Heart right ventricle (tissue), 16 donors: ENCODE results near the gene SPACA6. TPM values are rescaled to one million over a fixed set of nuclear protein-coding genes. Genes with fewer than 3 reads are reported as not detected.

ENCODE experiments used
- ATAC-seq, 8 donors: fragments of 200-7000 bp; cut with Tn5 transposase; one replicate each; pipeline ENCODE4 v1.9.1; 2020; ENCODE audit warnings: mild to moderate bottlenecking in 8 of 8, moderate library complexity in 8 of 8, moderate number of reproducible peaks in 1 of 8
- DNase-seq, 2 donors: peaks; one replicate each; pipeline ENCODE4 v3.0.0-alpha.2; 2020
- H3K27ac ChIP-seq, 10 donors: fragments of 200-600 bp; sonication (generic) in 2 of 10; one replicate each; pipeline versions ENCODE4 v1.5.0 to v1.8.0; 2020 to 2022; ENCODE audit warnings: mild to moderate bottlenecking in 3 of 10
- H3K27me3 ChIP-seq, 7 donors: fragments of 200-600 bp; one replicate each; pipeline ENCODE4 v1.8.0; 2021 to 2022; ENCODE audit warnings: mild to moderate bottlenecking in 2 of 7
- H3K36me3 ChIP-seq, 9 donors: fragments of 200-600 bp; sonication (generic) in 1 of 9; one replicate each; pipeline versions ENCODE4 v1.5.0 to v1.8.0; 2020 to 2022; ENCODE audit warnings: mild to moderate bottlenecking in 2 of 9
- H3K4me1 ChIP-seq, 9 donors: fragments of 200-600 bp; sonication (generic) in 1 of 9; one replicate each; pipeline versions ENCODE4 v1.5.0 to v1.8.0; 2020 to 2022; ENCODE audit warnings: mild to moderate bottlenecking in 4 of 9
- H3K4me3 ChIP-seq, 10 donors: fragments of 200-600 bp; sonication (generic) in 2 of 10; one replicate each; pipeline versions ENCODE4 v1.5.0 to v1.8.0; 2020 to 2022; ENCODE audit warnings: mild to moderate bottlenecking in 7 of 10, moderate library complexity in 2 of 10
- H3K9me3 ChIP-seq, 11 donors: fragments of 200-600 bp in 10 of 11; sonication (generic) in 2 of 11; one replicate each; pipeline versions ENCODE4 v1.5.0 to v1.8.0; 2013 to 2022; ENCODE audit warnings: mild to moderate bottlenecking in 2 of 11, control low read depth in 1 of 11, moderate library complexity in 1 of 11
- WGBS, 2 donors: extraction: QIAGEN DNeasy Blood & Tissue Kit; methylation state at CpG; one replicate each; pipeline ENCODE4 v1.1.7; 2013; ENCODE audit warnings: inconsistent platforms in 1 of 2; 5-methylcytosine and 5-hydroxymethylcytosine counted together
- intact Hi-C, 10 donors: fragments of 100-400 bp; cut with DNase I; formaldehyde crosslinking; loops; one replicate each; pipeline versions ENCODE4 v1.11.1 to v1.14.2; 2022
- polyA plus RNA-seq, 2 donors: library from polyadenylated mRNA; stranded (reverse); fragments of 200-250 nt; gene quantifications; one replicate each; pipeline ENCODE4 v1.2.3, GENCODE V29; 2013
- total RNA-seq, 10 donors: library from RNA; stranded (reverse); fragmentation: NEBNext Ultra II Directional in 3 of 10; extraction: Animal tissue kit (Norgen Biotek cat#: 25700) in 3 of 10; gene quantifications; one replicate each; pipeline versions ENCODE4 v1.2.1 to v1.2.4, GENCODE V29; 2021 to 2023
- TF ChIP-seq, protein P1 (sequence below), 9 donors: fragments of 200-600 bp; sonication (generic) in 2 of 9; IDR thresholded peaks; one replicate each; pipeline versions ENCODE4 v1.5.0 to v1.8.0; 2021 to 2022; ENCODE audit warnings: antibody characterized with exemption in 9 of 9, mild to moderate bottlenecking in 5 of 9, moderate library complexity in 1 of 9
- donor health status: Arrhythmogenic right ventricular cardiomyopathy.
- donor health status: ischemic (EF 13 %, LVEDD 7.1; RV severe dilation, severe dysfunction).
- donor health status: healthy with polysubstance abuse.
- donor health status: DM: no; HTN: yes; CAD: no.
- donor health status: DM: no; HTN: no; CAD: no.
- donor health status: ischemic (EF 25% LVEDD 6.9; RV normal size, moderate dysfunction).
- donor health status: ischemic (EF 25% LVEDD 5.7; RV mildly dilated, moderate dysfunction).
- donor health status: healthy.
- donor health status: DM: yes; HTN: yes; CAD: no.
- donor health status: Ischemic cardiomyopathy.
- donor health status: ischemic (EF 35%, LVEDD 5.7; RV mildly dilated, moderate dysfunction).
- donor health status: nonischemic (EF 11% LVEDD 7.7; RV severe dilation, severe dysfunction).
- donor health status: DM: yes; HTN: yes; CAD: no.
- donor health status: PGD.
- donor health status: ischemic (EF 29% LVEDD 5.4; RV normal size, mild dysfunction).
- donor health status: nonischemic (EF 23%, LVEDD 6.1; RV moderate dilation, normal function).

The SPACA6 gene
- total and polyA plus RNA-seq, 12 donors: 6.4 to 45.1 (median 10.1) TPM

DNA sequence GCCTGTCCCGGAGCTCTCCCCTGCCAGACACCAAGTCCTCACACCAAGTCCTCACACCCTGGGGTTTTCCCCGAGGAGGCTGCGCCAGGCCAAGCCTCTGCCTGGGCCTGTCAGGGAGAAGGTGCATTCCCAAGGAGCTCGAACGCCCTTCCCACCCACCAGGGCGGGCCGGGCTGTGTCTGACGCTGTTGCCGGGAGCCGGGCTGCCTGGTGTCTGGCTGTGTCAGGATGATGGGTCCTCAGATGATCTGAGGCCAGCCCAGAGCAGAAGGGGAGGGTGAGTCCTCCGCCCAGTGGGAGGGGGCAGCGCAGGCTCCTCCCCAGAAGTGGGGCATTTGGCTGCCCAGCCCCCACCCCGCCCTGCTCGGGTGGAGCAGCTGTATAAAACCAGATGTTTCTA is 32.9 kb downstream of the SPACA6 start:
- peak; percentile 34 to 81 (median 64) for ATAC-seq
- peaks cover 0 to 4% (median 0%) of the 10 kb centered on the region in 9 donors for H3K4me1 ChIP-seq
- H3K9me3 ChIP-seq: no peaks in the 10 kb centered on the region
- no peak overlapping the region for H3K27ac ChIP-seq
- DNase-seq: peak in 1 of 2 donors; percentile 29
- 30 to 35% methylated on average over 14 of the region's 14 CpGs for WGBS, 2 donors
- TF ChIP-seq, protein P1, sequence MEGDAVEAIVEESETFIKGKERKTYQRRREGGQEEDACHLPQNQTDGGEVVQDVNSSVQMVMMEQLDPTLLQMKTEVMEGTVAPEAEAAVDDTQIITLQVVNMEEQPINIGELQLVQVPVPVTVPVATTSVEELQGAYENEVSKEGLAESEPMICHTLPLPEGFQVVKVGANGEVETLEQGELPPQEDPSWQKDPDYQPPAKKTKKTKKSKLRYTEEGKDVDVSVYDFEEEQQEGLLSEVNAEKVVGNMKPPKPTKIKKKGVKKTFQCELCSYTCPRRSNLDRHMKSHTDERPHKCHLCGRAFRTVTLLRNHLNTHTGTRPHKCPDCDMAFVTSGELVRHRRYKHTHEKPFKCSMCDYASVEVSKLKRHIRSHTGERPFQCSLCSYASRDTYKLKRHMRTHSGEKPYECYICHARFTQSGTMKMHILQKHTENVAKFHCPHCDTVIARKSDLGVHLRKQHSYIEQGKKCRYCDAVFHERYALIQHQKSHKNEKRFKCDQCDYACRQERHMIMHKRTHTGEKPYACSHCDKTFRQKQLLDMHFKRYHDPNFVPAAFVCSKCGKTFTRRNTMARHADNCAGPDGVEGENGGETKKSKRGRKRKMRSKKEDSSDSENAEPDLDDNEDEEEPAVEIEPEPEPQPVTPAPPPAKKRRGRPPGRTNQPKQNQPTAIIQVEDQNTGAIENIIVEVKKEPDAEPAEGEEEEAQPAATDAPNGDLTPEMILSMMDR (IDR thresholded peaks at IDR 0.05): no peak
- H3K27me3 ChIP-seq: peaks cover 0 to 85% (median 76%) of the 10 kb centered on the region in 7 donors
- H3K4me3 ChIP-seq: no peak overlapping the region
- intact Hi-C loops: no loop called here
- no peaks in the 10 kb centered on the region for H3K36me3 ChIP-seq

DNA sequence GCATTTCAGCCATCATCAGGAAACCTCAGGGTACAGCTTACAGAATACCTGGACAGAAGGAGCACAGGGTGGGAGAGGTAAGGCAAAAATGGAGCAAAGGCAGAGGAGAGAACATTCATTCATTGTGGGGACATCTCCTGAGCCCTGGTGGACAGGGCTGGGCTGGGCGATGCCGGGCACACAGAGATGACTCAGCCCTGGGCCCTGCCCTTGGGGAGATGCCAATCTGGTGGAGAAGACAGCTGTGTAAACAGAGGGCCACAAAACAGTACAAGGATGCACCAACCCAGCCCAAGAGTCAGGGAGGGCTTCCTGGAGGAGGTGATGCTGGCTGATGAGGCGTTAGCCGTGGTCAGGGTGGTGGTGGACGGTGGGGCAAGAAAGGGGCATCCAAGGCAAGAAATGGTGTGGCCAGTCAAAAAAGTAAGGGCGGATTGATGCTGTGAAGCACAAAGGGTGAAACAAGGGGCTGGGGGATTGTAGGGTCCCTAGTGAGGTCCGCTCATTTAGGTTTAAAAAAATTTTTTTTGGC is 34.3 kb downstream of the SPACA6 start:
- H3K9me3 ChIP-seq: no peaks in the 10 kb centered on the region
- TF ChIP-seq, protein P1 (IDR thresholded peaks at IDR 0.05): no peak
- H3K4me3 ChIP-seq: no peak overlapping the region
- DNase-seq (no peak), ATAC-seq (no peak)
- intact Hi-C loops: no loop called here
- H3K36me3 ChIP-seq: no peaks in the 10 kb centered on the region
- no peak overlapping the region for H3K27ac ChIP-seq
- peaks cover 0 to 4% (median 0%) of the 10 kb centered on the region in 9 donors for H3K4me1 ChIP-seq
- peaks cover 0 to 79% (median 71%) of the 10 kb centered on the region in 7 donors for H3K27me3 ChIP-seq
- WGBS, 2 donors: 71 to 82% methylated on average over 7 of the region's 7 CpGs

DNA sequence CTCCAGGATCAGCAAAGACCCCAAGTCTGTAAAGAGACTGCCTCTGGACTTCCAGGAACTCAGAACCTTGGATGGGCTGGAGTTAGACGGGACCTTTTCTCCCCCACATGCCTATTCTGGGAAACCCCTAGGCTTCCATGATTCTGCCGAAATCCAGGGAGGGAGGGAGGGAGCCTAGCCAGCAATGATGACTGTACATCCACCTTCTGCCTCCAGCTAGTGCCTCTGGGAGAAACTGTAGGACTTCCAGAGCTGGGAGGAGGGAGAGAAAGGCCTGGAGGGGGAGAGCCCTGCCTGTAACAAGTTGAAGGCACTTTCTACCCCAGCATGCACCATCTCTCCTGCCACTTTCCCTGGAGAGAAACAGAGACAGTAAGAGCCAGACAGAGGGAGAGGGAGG is 36.7 kb downstream of the SPACA6 start:
- H3K27ac ChIP-seq: no peak overlapping the region
- no peaks in the 10 kb centered on the region for H3K36me3 ChIP-seq
- ATAC-seq (no peak), DNase-seq (no peak)
- H3K4me1 ChIP-seq: peaks cover 0 to under 1% (median 0%) of the 10 kb centered on the region in 9 donors
- H3K27me3 ChIP-seq: peaks cover 0 to 69% (median 55%) of the 10 kb centered on the region in 7 donors
- H3K4me3 ChIP-seq: no peak overlapping the region
- 53 to 63% methylated on average over 2 of the region's 2 CpGs for WGBS, 2 donors
- no peaks in the 10 kb centered on the region for H3K9me3 ChIP-seq
- intact Hi-C loops: no loop called here
- TF ChIP-seq, protein P1 (IDR thresholded peaks at IDR 0.05): no peak

DNA sequence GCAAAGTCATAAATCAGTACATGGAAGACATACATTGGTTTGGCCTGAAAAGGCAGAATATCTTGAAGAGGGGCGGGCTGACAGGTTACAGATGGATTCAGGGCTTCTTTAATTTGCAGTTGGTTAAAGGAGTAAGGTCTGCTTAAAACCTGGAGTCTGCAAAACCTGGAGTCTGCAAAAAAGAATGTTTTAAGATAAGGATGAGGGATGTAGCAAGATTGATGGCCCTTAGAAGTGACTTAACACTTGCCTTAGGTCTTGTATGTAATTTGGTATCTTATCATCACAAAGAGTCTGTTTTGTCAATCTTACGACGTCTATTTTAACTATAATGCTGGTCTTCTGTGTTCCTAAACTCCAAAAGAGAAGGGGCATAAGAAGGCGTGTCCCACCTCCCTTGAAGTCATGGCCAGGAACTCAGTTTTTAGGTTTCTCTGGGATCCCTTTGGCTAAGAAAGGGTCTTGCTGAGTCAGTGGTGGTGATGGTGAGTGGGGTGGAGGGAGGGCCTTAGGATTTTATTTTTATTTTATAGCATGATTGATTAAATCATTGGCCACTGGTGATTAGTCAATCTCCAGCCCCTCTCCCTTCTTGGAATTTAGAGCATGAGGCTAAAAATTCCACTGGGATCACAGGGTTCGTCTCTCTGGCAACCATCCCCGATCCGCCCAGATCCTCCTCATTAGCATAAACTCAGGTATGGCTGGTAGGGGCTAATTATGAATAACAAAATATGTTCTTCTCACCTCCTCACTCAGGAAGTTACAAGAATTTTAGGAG is 40.8 kb downstream of the SPACA6 start:
- DNase-seq: no peak
- H3K27ac ChIP-seq: no peak overlapping the region
- no peak for ATAC-seq
- WGBS, 2 donors: 59 to 61% methylated on average over 7 of the region's 7 CpGs
- H3K27me3 ChIP-seq: peaks cover 0 to 71% (median 43%) of the 10 kb centered on the region in 7 donors
- H3K4me3 ChIP-seq: no peak overlapping the region
- H3K4me1 ChIP-seq: peaks cover 0 to 30% (median 0%) of the 10 kb centered on the region in 9 donors
- TF ChIP-seq, protein P1 (IDR thresholded peaks at IDR 0.05): no peak
- no peaks in the 10 kb centered on the region for H3K36me3 ChIP-seq
- intact Hi-C loops: no loop called here
- no peaks in the 10 kb centered on the region for H3K9me3 ChIP-seq
